ENCODE measurements around the gene CTDP1.
"Not testable (repeated sequence)": the region's sequence is repeated elsewhere in the genome, so short reads cannot be mapped to it uniquely, and the experiment has no call there.

Gene CTDP1

DNA sequence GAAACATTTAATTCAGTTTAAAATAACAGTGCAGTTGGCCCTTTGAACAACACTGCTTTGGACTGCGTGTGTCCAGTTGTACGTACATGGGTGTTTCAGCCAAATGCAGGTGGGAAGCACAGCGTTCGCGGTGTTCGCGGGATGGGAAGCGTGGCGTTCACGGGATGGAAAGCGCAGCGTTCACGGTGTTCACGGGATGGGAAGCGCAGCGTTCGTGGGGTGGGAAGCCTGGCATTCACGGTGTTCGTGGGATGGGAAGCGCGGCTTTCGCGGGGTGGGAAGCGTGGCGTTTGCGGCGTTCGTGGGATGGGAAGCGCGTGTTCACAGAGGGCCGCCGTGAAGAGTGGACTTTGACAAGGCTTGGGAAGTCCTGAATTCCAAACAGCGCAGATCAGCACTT is 47.6 kb downstream of the CTDP1 start:
- no peak for DNase-seq

DNA sequence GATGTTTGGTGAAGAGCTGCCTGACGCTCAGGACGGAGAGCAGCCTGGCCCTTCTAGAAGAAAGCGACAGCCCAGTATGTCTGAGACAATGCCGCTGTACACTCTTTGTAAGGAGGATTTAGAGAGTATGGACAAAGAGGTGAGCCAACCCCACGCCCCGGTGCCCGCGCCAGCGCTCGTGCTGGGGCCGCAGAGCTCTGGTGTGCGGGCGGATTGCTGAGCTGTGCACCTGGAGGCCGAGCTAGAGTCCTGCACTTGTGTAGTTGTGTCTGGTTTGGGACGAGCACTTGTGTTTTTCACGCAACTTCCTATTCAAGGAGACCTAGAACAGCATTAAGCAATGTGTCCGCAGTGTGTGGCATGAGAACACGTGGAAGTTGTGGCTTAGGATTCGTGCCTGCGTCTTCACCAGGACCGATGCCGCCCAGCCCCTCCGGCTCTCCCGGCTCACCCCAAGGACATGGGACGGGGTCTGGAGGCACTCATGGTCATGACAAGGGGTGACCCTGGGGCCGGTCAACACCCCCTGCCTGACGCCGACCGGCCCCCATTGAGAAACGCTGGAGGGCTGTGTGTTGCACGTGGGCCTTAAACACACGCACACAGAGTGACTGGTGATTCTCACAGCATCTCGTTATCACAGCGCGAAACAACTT is 49.5 kb downstream of the CTDP1 start:
- DNase-seq: no peak

DNA sequence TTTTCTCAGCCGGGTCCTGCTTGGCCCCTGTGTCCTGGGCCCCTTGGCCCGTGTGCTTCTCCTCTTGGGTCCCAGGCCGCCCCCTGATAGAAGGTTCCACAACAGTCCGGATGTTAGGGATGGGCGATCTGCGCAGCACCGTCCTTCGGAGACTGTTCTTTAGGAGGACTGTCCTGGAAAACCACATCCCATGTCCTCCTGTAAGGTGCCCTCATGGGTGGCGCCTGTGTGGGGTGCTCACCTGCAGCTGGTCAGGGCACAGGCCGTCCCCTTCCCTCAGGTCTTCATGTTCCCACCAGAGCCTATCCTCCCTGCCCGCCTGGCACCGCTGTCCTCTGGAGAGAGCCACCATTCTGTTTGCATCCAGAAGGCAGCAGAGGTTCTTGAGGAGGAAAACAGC is 50.0 kb downstream of the CTDP1 start:
- no peak for DNase-seq

DNA sequence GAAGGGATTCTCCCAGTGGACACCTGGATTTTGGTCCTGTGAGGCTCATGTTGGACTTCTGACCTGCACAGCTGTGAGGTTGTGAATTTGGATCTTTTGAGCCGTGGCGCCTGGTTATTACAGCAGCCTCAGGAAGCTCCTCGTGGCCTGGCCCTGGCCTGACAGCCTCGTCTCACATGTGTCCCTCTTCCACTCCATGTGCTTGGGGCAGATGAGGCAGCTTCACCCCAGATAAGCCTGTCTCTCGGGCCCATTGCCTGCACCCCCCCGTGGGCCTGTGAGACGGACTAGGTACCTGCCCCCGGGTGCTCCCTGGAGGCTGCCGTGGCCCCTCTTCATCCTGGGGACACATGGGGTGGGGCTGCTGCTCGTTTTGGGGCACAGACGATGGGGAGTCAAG is 51.2 kb downstream of the CTDP1 start:
- DNase-seq: no peak

DNA sequence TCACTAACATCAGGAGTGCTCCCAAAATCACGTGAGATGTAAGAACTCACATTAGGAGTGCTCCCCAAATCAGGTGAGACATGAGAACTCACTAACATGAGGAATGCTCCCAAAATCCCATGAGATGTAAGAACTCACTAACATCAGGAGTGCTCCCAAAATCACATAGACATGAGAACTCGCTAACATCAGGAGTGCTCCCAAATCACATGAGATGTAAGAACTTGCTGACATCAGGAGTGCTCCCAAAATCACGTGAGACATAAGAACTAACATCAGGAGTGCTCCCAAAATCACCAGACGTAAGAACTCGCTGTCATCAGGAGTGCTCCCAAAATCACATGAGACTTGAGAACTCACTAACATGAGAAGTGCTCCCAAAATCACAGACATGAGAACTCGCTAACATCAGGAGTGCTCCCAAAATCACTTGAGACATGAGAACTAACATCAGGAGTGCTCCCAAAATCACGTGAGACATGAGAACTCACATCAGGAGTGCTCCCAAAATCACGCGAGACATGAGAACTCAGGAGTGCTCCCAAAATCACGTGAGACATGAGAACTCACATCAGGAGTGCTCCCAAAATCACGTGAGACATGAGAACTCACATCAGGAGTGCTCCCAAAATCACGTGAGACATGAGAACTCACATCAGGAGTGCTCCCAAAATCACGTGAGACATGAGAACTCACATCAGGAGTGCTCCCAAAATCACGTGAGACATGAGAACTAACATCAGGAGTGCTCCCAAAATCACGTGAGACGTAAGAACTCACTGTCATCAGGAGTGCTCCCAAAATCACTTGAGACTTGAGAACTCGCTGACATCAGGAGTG is 52.5 kb downstream of the CTDP1 start:
- not testable (repeated sequence) for DNase-seq

DNA sequence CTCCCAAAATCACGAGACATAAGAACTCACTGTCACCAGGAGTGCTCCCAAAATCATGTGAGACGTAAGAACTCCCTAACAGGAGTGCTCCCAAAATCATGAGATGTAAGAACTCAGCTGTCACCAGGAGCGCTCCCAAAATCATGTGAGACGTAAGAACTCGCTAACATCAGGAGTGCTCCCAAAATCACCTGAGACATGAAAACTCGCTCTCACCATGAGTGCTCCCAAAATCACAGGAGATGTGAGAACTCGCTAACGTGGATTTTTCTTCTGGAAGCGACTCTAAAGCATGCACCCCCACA is 53.1 kb downstream of the CTDP1 start:
- DNase-seq: no peak

DNA sequence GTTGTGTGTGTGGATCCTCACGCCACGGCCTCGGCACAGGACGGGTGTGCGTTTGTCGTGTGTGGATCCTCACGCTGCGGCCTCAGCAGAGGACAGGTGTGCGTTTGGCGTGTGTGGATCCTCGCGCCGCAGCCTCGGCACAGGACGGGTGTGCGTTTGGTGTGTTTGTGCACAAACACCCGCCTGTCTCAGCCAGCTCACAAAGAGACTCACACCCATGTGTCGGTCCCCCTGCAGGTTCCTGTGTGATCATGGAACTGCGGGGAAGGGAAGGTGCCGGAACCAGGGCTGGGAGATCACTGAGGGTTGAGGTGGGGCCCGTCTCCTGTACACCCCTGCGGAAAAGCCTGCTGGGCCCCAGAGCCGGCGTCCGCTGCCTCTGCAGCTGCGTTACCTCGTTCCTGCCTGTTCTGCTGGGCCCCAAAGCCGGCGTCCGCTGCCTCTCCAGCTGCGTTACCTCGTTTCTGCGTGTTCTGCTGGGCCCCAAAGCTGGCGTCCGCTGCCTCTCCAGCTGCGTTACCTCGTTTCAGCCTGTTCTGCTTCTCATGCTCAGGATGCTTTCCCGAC is 53.6 kb downstream of the CTDP1 start:
- DNase-seq: no peak

DNA sequence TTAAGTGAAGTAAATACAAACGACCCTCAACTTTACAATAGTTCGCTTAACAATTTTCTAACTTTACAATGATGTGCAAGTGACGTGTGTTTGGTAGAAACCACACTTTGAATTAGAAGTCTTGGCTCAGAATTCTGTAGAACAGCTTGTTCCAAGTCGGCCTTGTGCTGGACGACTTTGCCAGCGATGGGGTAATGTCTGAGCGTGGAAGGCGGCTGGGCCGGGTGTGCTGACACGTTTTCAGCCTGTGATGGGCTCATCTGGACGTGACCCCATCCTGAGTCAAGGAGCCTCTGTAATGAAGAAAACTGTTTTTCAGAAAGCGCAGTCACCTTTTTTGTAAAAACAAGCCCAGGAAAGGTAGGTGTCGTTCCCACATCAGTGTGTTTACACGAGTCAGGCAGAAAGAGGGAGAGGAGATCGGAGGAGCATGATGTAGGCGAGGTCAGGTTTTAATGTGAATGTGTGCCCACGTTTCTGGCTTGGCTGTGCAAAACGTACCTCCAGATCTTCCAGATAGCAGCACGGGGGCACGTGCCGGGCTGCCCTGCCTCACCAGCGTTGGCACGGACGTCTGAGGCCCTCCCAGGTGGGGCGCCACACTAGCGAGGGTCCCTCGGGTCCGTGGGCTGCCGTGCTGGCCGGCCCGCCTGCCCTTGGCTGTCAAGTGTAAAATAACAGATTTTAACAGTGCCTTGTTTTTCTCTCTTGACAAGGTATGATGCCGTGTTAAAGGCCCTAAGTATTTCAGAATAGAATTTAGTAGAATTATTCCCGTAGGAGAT is 54.6 kb downstream of the CTDP1 start:
- DNase-seq: no peak

DNA sequence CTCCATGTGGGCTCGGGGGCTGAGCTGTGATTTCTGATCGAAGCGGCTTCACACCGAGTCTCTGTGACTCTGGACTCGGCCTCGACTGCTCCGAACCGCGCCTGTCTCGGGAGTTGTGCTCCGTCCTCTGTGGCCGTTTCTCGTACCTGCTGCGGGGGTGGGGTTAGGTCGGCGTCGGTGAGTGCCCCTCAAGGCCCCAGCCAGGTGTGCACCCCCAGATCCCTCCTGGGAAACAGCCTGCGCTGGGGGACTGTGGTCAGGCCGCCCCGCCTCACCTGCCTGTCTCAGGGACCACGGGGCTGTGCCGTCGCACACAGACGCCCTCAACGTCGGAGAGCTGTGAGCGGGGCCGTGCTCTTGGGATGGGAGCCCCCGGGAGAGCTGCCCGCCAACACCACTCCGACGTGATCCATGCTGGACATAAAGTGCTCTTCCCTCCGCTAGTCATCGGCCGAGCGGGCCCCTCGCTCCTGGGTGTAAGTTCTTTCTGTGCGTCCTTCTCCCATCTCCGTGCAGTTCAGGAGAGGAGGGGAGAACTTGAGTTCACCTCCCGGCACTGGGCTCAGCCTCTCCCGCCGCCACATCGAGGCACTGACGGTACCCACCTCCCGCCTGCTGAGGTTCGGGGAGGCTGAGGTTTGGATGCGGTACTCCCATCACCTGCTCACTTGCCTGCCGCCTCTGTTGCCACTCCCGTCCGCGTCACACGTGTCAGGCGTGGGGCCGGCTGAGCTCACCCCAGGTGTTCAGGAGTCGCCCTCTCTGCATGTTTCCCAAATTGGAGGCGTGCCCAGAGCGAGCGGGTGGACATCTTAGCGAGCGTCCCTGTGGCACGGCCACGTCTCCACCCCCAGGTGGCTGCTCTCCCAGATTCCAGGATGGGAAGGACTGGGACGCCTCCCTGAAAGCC is 55.7 kb downstream of the CTDP1 start:
- no peak for DNase-seq

DNA sequence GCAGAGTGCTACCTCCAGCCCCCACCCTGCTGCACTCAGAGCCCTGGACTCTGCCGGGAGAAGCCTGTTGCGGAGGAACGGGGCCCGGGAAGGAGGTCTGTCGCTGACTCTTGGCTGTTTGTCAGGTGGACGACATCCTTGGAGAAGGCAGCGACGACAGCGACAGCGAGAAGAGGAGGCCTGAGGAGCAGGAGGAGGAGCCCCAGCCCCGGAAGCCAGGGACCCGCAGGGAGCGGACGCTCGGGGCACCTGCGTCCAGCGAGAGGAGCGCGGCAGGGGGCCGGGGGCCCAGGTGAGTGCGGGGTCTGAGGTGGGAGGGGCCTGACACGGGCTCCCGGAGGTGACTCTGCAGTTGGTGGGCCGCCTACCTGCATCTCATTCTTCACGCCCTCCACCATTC is 56.6 kb downstream of the CTDP1 start:
- DNase-seq: no peak

DNA sequence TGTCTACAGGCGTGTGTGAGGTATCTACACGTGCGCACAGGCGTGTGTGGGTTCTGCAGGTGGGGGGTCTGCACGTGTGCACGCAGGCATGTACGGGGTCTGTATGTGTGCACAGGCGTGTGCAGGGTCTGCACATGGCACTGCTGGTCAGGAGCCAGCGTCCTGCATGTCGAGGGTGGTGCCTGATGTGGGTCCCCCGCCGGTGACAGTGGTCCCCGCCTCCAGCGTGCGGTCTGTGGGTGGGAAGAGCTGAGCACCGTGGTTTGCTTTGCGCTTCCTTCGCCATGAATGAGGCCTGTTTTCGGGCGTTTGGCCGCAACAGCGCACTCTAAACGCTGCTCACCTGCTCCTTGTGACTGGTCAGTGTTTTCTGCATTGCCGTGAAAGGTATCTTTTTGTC is 57.2 kb downstream of the CTDP1 start:
- DNase-seq: no peak

DNA sequence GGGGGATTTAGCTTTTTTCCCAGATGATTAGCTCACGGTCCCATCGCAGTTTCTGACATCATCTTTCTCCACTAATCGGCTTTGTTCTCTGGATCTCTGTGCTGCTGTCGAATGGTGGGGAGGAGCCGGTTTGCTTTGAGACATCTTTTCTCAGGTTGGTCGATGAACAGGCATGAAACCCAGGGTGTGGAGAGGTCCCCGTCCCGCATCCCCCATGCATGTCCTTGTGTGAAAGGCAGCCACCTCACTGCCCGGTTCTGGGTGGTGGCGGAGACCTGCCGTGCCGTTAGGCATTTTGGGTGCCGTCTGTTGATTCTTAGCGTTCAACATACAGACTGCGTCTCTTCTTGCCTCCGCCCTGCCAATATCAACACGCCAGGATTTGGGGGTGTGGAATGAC is 57.8 kb downstream of the CTDP1 start:
- no peak for DNase-seq

DNA sequence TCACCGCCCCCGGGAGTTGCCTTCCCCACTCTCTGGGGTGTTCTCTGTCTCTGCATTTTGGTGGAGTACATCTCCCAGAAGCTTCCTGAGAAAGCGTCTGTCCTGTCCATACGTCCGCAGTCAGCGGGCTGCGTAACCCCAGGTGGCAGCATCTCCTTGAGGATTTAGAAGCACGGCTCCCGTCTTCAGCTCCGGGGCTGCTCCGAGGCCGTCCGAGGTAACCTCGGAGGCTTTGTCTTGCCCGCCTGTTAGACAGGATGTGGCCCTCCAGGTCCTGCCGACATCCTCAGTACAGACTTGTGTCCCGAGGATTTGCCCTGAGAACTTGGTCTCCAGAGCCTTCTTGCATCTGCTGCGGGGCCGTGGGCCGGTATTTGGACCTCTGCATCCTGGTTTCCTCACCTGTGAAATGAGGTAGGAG is 58.4 kb downstream of the CTDP1 start:
- peak in 1 of 14 donors; percentile 36 for DNase-seq

DNA sequence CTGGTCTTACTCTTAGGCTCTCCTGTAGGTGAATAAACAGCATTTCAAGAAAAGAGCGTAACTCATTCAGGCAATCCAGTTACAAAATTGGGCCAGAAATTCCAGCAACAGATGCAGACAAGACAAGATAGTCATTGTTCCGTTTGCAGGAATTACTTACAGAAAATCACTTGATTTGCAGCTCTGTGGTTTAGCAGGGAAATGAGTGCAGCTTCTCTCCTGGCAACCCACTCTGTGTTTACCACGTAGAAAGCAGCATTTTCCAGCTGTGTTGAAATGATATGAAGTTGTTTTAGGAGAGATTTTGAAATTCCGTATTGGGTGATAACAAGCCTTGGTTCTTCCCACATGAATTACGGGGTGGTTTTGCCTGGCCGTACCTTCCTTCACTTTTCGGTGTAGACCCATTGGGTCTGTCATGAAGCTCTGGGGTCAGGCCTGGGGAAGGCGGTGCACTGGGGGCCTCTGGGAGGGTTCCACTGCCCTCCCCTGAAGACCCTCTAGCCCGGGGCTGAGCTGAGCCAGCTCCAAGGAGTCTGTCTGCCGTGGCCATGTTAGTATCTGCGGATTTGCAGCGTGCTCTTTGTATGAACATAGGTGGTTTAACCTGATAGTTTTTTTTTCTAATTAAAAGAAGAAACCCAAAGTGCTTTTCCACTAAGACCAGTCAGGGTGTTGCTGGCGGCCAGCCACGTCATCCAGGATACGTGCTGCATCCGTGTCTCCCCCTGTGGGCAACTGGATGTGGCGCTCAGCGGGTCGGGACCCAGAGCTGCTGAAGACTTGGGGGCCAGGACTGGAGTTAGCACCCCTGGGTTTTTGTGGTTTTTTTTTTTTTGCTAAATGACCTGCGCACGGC is 59.2 kb downstream of the CTDP1 start:
- DNase-seq: peak in 1 of 14 donors; percentile 35

DNA sequence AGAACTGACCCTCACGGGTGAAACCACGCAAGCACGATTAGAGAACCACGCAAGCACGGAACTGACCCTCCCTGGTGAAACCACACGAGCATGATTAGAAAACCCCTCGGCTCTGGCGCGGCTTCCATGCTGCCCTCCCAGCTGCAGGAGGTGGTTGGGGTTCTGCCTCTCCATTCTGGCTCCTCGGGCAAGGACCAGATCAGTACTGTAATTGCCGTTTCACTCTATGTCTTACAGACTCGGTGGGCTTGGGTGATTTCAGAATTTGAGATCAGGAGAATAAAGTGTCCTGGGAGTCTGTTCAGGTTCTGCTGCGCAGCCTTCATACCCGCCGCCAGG is 59.8 kb downstream of the CTDP1 start:
- no peak for DNase-seq

DNA sequence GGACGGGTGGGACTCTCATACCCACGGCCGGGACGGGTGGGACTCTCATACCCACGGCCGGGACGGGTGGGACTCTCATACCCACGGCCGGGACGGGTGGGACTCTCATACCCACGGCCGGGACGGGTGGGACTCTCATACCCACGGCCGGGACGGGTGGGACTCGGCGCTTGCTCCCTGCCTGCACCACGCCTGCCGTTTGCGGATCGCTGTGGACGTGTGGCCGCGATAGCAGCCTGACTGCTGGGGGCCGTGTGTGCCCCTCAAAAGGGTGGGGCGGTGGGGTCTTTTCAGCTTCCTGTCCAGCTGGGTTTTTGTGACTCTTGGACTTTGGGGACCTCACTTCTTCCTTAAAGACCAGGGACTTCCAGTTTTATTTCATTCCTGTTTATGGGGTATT is 60.4 kb downstream of the CTDP1 start:
- not testable (repeated sequence) for DNase-seq

DNA sequence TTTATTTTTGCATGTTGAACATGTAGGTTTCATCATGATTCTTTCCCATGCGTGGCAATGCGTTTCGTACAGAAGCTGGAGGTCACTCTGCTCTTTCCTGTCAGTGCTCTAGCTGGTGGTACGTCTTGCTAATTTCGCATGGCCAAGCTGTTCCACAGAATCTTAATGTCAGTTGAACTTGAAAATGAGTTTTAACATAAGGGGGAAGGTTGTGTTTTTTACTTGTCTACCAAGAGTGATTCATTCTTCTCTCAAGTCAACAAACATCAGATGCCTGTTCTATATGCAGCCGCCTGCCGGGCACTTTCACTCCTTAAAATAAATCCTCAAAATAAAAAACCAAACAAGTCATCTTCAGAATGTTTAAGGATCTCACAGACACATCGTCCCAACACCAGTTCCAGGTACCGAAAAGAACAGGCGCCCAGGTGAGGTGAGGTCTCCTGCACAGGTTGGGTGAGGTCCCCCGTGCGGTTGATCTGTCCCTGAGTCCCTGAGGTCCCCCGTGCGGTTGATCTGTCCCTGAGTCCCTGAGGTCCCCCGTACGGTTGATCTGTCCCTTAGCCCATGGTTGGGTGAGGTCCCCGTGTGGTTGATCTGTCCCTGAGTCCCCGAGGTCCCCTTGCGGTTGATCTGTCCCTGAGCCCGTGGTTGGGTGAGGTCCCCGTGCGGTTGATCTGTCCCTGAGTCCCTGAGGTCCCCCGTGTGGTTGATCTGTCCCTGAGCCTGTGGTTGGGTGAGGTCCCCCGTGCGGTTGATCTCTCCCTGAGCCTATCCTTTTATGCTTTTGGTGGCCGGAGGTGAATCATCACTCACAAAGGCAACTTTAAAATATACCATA is 61.1 kb downstream of the CTDP1 start:
- no peak for DNase-seq

DNA sequence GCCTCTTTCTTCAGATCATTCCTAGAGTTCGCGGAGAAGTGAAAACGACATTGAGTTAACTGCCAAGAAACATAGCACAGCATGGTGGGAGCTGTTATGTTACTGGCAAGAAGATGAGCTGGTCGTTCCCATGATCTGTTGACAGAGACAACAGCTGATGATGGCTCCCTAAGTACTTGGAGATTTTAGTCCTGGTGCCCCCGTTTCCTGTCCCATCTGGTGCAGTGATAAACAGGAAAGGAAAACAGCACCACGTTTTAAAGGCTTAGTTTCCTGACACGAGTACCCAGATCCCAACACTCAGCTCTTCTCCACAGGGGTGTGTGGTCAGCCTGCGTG is 61.7 kb downstream of the CTDP1 start:
- DNase-seq: no peak

DNA sequence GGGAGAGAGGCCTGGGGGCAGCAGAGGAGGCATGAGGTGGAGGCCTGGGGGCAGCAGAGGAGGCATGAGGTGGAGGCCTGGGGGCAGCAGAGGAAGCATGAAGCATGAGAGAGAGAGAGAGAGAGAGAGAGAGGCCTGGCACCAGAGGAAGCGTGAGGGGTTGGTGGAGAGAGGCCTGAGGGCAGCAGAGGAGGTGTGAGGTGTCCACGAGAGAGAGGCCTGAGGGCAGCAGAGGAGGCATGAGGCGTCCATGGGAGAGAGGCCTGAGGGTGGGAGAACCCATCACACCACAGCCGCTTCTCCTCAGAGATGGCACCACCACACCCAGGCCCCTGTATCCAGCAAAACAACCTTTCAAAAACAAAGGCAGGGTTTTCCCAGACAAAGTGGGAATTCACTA is 62.5 kb downstream of the CTDP1 start:
- no peak for DNase-seq

DNA sequence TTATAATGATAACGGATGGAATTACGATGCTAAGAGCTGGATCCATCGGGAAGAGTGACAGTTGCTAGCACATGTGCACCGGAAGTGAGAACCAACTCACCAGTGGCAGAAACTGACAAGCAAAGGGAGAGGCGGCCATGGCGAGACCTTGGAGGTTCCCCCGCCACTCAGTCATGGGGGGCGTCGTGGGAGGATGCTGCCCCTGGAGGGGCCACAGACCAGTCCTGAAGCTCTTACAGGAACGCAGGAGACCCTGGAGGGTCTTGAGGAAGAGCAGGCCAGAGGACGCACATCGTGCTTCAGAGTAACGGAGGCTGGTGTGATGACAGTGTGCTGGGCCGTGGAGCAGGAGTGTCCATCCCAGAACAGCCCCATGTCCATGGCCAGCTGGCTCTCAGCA is 65.0 kb downstream of the CTDP1 start:
- no peak for DNase-seq

DNA sequence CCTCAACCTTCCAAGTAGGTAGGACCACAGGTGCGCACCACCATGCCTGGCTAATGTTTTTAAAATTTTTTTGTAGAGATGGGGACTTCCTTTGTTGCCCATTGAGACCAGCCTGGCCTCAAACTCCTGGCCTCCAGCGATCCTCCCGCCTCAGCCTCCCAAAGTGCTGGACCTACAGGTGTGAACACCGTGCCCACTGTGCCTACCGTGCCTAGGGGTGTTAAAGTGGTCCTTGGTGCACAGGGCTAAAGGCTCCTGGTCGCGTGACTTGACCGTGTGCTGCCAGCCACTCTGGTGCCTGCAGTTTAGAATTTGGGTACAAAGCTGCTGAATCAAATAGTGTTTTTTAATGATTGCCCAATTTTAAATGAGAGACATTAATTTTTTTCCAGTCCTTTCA is 67.1 kb downstream of the CTDP1 start:
- DNase-seq: no peak

Data from C1 segment of cervical spinal cord (tissue), 14 donors.